ENCODE results near the gene DDX19B.

GRCh38 chr16:70304892-70305448, 6.0 kb downstream of the DDX19B start:
- no peak for TF ChIP-seq CTCF (IDR thresholded peaks at IDR 0.05; ENCODE audit: insufficient read depth, low read length, poor library complexity, severe bottlenecking)
- TF ChIP-seq EZH2phosphoT487 (conservative IDR thresholded peaks at IDR 0.05; ENCODE audit: low read length), result no peak
